Karpas-422 (cell line): ENCODE results near the gene GLT6D1. TPM values are rescaled to one million over a fixed set of nuclear protein-coding genes. Genes with fewer than 3 reads are reported as not detected.

Source experiments
- DNase-seq: peaks from one replicate; pipeline ENCODE4 v3.0.0-alpha.2; 2015
- H2AFZ ChIP-seq: fragments of 200-600 bp; sonication (generic); 2 replicates; pipeline ENCODE4 v1.6.1; 2014; ENCODE audit warnings: antibody characterized with exemption, low read length, mixed read lengths
- H3K27ac ChIP-seq: fragments of 200-600 bp; sonication (generic); 2 replicates; pipeline ENCODE4 v1.5.1; 2014; ENCODE audit warnings: mild to moderate bottlenecking, low read length, moderate library complexity
- H3K27me3 ChIP-seq: fragments of 200-600 bp; sonication (generic); 2 replicates; pipeline ENCODE4 v1.6.1; 2014; ENCODE audit warnings: low read length, mixed read lengths
- H3K36me3 ChIP-seq: fragments of 200-600 bp; sonication (generic); 2 replicates; pipeline ENCODE4 v1.6.1; 2014; ENCODE audit warnings: low read length, mixed read lengths; ENCODE audit not compliant: insufficient read depth
- H3K4me1 ChIP-seq: fragments of 200-600 bp; sonication (generic); 2 replicates; pipeline ENCODE4 v1.6.1; 2014; ENCODE audit warnings: mild to moderate bottlenecking, low read length, mixed read lengths
- H3K4me2 ChIP-seq: fragments of 200-600 bp; sonication (generic); 2 replicates; pipeline ENCODE4 v1.6.1; 2014; ENCODE audit warnings: low read length, low read depth, mild to moderate bottlenecking; ENCODE audit not compliant: poor library complexity, severe bottlenecking
- H3K4me3 ChIP-seq: fragments of 200-600 bp; sonication (generic); 2 replicates; pipeline ENCODE4 v1.5.1; 2014; ENCODE audit warnings: mild to moderate bottlenecking, antibody characterized with exemption, low read length, mixed read lengths
- H3K79me2 ChIP-seq: fragments of 200-600 bp; sonication (generic); 2 replicates; pipeline ENCODE4 v1.6.1; 2014; ENCODE audit warnings: mild to moderate bottlenecking, low read length, mixed read lengths
- H3K9ac ChIP-seq: fragments of 200-600 bp; sonication (generic); 2 replicates; pipeline ENCODE4 v1.6.0; 2014; ENCODE audit warnings: low read length
- H3K9me2 ChIP-seq: fragments of 200-600 bp; sonication (generic), shearing (Covaris generic); replicated peaks from 2 replicates; pipeline ENCODE4 v1.6.0; 2014; ENCODE audit warnings: mild to moderate bottlenecking, low read length, moderate library complexity; ENCODE audit not compliant: insufficient read depth
- H3K9me3 ChIP-seq: fragments of 300-700, 200-600 bp; sonication (generic); 2 replicates; pipeline ENCODE4 v1.6.1; 2014; ENCODE audit warnings: low read length, mixed read lengths
- H4K20me1 ChIP-seq: fragments of 200-600 bp; sonication (generic); 2 replicates; pipeline ENCODE4 v1.6.1; 2014; ENCODE audit warnings: mild to moderate bottlenecking, antibody characterized with exemption, low read length, low read depth; ENCODE audit not compliant: insufficient read depth
- total RNA-seq: library from RNA; depleted of rRNA; stranded (reverse); fragments of >200 nt; shearing (Covaris generic); gene quantifications from 2 replicates; pipeline ENCODE4 v1.2.3, GENCODE V29; 2014; ENCODE audit warnings: low replicate concordance

GLT6D1 gene
- total RNA-seq, 1 experiment from 2014 or later: not detected

DNA sequence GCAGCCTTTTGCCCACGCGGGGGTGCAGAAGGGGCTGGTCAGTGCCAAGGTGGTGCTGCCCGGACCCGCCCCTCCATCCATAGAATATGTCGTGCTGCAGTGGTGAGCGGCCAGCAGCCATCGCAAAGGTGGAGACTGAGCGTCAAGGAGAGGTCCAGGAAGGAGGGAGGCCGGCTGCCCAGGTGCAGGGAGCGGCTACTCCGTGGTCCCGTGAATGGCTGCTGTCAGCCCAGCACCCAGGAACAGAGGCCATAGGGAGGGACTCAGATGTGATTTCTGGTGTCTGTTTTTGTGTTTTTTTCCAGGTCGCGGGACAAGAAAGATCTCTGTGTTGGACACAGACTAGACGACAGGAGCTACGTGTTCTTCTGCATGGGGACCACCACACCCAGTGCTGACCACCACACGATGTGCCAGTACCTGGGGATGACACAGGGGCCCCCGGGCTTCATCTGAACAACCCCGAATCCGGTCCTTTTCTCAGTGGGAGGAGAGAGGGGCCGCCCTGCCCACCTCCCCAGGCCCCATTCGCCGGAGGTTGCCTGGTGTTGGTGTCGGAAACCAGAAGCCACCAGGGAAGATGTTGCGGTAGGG, 48.8 kb downstream of the GLT6D1 start:
- H3K27ac ChIP-seq: no peak overlapping the region
- no peaks in the 10 kb centered on the region for H3K9me3 ChIP-seq
- no peak overlapping the region for H3K4me2 ChIP-seq
- H3K27me3 ChIP-seq: no peaks in the 10 kb centered on the region
- H3K9ac ChIP-seq: no peak overlapping the region
- H3K4me1 ChIP-seq: no peaks in the 10 kb centered on the region
- no peaks in the 10 kb centered on the region for H3K9me2 ChIP-seq
- H3K36me3 ChIP-seq: no peaks in the 10 kb centered on the region
- no peak overlapping the region for H2AFZ ChIP-seq
- no peak for DNase-seq
- H3K79me2 ChIP-seq: no peaks in the 10 kb centered on the region
- no peak overlapping the region for H3K4me3 ChIP-seq
- no peaks in the 10 kb centered on the region for H4K20me1 ChIP-seq

DNA sequence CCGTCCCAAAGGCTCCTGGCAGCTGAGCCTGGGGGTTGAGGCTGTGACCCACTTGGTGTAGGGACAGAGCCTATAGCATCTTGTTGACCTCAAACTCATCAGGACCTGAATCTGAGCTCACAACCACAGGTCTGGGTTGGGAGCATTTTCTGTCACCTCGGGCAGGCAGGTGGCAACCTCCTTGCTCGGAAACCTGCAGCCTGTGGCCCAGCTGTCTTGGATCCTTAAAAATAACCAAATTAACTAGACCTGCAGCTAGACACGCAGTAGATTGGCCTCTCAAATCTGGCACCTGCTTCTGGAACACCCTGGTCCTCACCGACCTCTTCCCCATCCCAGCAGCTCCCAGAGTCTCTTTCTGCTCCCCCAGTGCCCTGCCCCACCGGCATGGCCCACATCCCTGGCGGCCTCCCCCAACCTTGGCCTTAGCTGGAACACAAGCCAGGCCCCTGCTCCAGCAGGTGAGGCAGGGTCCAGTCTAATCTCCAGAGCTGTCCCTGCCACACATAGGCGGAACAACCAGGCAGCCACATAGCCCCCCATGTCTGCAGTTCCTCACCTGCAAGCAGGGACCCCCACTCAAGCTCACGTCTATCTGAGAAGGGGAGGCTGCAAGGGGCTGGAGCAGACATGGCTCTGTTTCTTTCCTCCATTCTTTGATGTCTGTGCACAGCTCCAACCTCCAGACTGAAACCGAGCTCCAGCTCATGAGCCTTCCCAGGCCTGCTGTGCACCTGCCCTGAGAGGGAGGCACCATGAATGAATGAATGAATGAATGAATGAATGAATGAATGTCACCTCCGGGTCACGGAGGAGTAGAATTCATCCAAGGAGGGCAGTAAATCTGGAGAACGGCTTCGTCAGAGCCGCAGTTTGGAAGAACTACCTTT, 49.5 kb downstream of the GLT6D1 start:
- no peaks in the 10 kb centered on the region for H3K9me3 ChIP-seq
- no peaks in the 10 kb centered on the region for H3K9me2 ChIP-seq
- no peak overlapping the region for H3K9ac ChIP-seq
- DNase-seq: no peak
- no peaks in the 10 kb centered on the region for H3K36me3 ChIP-seq
- no peaks in the 10 kb centered on the region for H4K20me1 ChIP-seq
- no peaks in the 10 kb centered on the region for H3K79me2 ChIP-seq
- H2AFZ ChIP-seq: no peak overlapping the region
- no peak overlapping the region for H3K4me2 ChIP-seq
- no peaks in the 10 kb centered on the region for H3K27me3 ChIP-seq
- no peak overlapping the region for H3K27ac ChIP-seq
- no peak overlapping the region for H3K4me3 ChIP-seq
- no peaks in the 10 kb centered on the region for H3K4me1 ChIP-seq

DNA sequence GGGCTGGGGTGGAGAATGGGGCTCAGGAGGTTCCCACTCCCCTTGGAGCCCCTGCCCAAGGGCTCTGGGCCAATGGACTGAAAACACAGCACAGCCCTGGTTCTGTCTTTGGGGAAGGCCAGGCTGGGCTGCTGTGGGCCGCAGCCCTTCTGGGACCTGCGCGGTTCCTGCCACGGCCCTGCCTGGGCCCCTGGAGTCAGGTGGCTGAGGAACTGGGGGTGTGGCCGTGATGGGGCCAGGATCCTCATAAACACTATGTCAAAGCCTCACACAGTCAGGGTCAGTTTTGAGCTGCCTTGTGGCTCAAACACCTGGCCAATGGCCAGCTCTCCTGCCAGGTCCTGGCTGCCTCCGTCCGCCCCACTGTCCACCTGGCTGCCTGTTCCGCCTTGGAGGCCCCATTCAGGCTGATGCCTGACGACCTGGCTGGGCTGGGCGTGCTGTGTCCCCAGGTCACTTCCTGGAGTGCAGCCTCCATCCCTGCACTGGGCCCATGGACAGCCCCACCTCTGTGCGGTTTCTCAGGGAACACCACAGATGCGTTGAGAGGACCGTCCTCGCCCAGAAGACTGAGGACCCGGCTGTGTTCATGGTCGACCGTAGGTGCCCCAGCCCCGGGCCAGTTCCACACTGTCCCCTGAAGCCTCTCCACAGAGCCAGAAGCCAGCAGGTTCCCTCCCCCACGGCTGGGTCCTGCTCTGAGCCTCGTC, 50.3 kb downstream of the GLT6D1 start:
- H3K9ac ChIP-seq: no peak overlapping the region
- no peaks in the 10 kb centered on the region for H3K36me3 ChIP-seq
- no peaks in the 10 kb centered on the region for H3K9me2 ChIP-seq
- no peak for DNase-seq
- no peaks in the 10 kb centered on the region for H3K27me3 ChIP-seq
- no peak overlapping the region for H2AFZ ChIP-seq
- H3K4me2 ChIP-seq: no peak overlapping the region
- H3K9me3 ChIP-seq: no peaks in the 10 kb centered on the region
- H3K4me3 ChIP-seq: no peak overlapping the region
- no peaks in the 10 kb centered on the region for H3K79me2 ChIP-seq
- H4K20me1 ChIP-seq: no peaks in the 10 kb centered on the region
- no peak overlapping the region for H3K27ac ChIP-seq
- H3K4me1 ChIP-seq: no peaks in the 10 kb centered on the region

DNA sequence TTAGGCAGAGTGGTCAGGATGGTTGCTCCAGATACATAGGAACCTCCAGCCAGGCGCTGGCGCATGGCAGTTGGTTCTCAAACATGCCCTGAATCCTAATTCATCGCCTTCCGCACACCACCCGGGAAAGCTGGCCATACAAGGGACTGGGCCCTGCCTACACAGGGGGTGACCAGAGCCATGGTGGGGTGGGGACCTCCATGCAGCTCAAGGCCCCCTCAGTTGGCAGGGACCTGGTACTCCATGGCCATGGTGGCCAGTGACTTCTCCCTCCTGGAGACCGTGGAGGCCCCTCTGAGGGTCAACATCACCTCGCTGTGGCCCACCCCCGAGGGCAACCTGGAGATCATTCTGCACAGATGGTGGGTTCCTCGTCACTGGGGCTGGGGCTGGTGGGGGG, 51.0 kb downstream of the GLT6D1 start:
- Histone ChIP-seq H3K4me1 (no peaks in the 10 kb centered on the region), H2AFZ (no peak overlapping the region), H3K36me3 (no peaks in the 10 kb centered on the region), H4K20me1 (no peaks in the 10 kb centered on the region), H3K4me2 (no peak overlapping the region), H3K9me2 (no peaks in the 10 kb centered on the region), H3K27me3 (no peaks in the 10 kb centered on the region), H3K9me3 (no peaks in the 10 kb centered on the region), H3K27ac (no peak overlapping the region), H3K9ac (no peak overlapping the region), H3K4me3 (no peak overlapping the region), H3K79me2 (no peaks in the 10 kb centered on the region)
- DNase-seq: no peak

DNA sequence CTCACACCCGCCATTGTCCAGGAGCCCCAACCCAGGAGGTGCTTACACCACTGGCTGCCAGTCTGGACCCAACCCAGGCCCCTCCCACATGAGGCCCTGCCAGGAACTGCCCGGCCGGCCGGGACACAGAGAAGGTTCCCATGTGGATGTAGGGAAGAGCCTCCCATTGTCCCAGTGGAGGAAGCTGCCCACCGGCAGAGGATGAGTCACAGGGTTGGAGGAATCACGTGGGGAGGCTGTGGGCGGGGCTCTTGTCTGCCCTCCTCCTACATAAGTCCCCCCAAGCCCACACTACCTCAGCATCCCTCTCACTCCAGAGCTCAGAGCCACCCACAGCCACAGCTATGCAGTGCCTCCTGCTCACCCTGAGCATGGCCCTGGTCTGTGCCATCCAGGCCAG, 51.7 kb downstream of the GLT6D1 start:
- H2AFZ ChIP-seq: no peak overlapping the region
- no peaks in the 10 kb centered on the region for H3K9me3 ChIP-seq
- DNase-seq: no peak
- H3K9ac ChIP-seq: no peak overlapping the region
- no peaks in the 10 kb centered on the region for H4K20me1 ChIP-seq
- H3K4me3 ChIP-seq: no peak overlapping the region
- no peaks in the 10 kb centered on the region for H3K79me2 ChIP-seq
- no peak overlapping the region for H3K27ac ChIP-seq
- no peaks in the 10 kb centered on the region for H3K36me3 ChIP-seq
- no peak overlapping the region for H3K4me2 ChIP-seq
- H3K27me3 ChIP-seq: no peaks in the 10 kb centered on the region
- no peaks in the 10 kb centered on the region for H3K9me2 ChIP-seq
- no peaks in the 10 kb centered on the region for H3K4me1 ChIP-seq

DNA sequence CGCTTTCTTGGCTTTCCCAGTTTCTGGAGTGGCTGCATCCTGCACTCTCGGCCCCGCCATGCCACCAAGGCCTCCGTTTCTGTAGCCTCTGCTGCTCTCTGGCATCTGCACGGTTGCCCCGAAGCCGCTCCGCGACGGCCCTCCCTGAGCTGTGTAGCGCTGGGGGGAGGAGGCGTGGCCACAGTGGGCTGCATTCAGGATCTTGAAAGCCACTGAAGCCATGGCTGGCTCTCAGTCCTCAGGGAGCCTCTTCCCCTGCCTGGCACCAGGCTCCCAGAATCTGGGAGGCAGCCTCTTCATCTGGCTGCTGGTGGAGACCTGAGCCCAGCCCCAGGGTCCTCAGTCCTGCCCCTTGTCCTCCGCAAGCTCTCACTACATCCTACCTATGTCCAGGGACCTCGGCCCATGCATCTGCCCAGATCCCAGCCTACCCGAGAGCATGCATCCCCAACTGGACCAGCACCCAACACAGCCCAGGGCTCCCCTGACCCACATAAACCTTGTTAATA, 52.7 kb downstream of the GLT6D1 start:
- no peaks in the 10 kb centered on the region for H4K20me1 ChIP-seq
- no peaks in the 10 kb centered on the region for H3K4me1 ChIP-seq
- no peaks in the 10 kb centered on the region for H3K79me2 ChIP-seq
- no peaks in the 10 kb centered on the region for H3K9me3 ChIP-seq
- no peak for DNase-seq
- no peaks in the 10 kb centered on the region for H3K27me3 ChIP-seq
- H3K9me2 ChIP-seq: no peaks in the 10 kb centered on the region
- no peak overlapping the region for H2AFZ ChIP-seq
- H3K9ac ChIP-seq: no peak overlapping the region
- H3K4me2 ChIP-seq: no peak overlapping the region
- H3K27ac ChIP-seq: no peak overlapping the region
- H3K36me3 ChIP-seq: no peaks in the 10 kb centered on the region
- H3K4me3 ChIP-seq: no peak overlapping the region

DNA sequence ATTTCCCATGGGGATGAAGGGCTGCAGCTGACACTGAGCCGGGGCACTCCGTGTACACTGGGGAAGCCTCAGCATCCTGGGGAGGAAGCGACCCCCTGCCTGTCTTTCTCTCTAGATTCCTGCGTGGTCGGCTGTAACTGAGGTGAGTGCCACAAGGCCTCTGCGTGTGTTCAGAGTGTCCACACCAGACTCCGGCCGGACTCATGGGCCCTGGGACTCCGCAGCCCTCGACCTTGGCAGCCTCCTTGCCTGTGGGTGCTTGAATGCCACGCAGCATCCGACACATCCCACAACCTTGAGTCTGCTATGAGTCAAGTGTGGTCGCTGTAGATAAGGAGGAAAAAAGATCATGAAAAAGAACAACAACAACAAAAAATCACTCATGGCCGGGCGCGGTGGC, 54.4 kb downstream of the GLT6D1 start:
- no peak overlapping the region for H3K4me2 ChIP-seq
- H4K20me1 ChIP-seq: no peaks in the 10 kb centered on the region
- DNase-seq: no peak
- H3K27ac ChIP-seq: no peak overlapping the region
- no peaks in the 10 kb centered on the region for H3K4me1 ChIP-seq
- H3K9me3 ChIP-seq: no peaks in the 10 kb centered on the region
- no peak overlapping the region for H2AFZ ChIP-seq
- H3K79me2 ChIP-seq: no peaks in the 10 kb centered on the region
- H3K27me3 ChIP-seq: no peaks in the 10 kb centered on the region
- H3K4me3 ChIP-seq: no peak overlapping the region
- no peaks in the 10 kb centered on the region for H3K9me2 ChIP-seq
- H3K9ac ChIP-seq: no peak overlapping the region
- H3K36me3 ChIP-seq: no peaks in the 10 kb centered on the region

DNA sequence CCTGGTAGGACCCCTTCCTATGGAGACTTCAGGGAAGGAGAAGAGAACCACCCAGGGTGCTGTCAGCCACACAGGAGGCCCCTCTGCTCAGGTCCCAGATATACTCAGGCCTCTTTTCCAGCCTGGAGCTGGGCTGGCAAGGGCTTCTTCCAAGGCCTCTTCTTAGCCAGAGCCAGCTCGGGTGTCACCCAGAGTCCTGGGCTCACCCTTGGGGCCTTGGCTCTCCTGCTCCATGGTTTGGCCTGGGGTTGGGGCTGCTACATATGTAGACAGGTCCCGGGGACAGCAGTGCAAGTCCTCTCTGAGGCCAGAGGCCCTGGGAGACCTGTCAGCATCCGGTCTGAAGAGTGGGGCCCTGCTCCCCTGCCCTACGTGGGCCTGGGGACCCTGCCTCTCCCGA, 55.0 kb downstream of the GLT6D1 start:
- Histone ChIP-seq H3K79me2 (no peaks in the 10 kb centered on the region), H3K36me3 (no peaks in the 10 kb centered on the region), H4K20me1 (no peaks in the 10 kb centered on the region), H3K9me2 (no peaks in the 10 kb centered on the region), H2AFZ (no peak overlapping the region), H3K9me3 (no peaks in the 10 kb centered on the region), H3K4me1 (no peaks in the 10 kb centered on the region), H3K9ac (no peak overlapping the region), H3K4me2 (no peak overlapping the region), H3K4me3 (no peak overlapping the region), H3K27ac (no peak overlapping the region), H3K27me3 (no peaks in the 10 kb centered on the region)
- DNase-seq: no peak
